GM12878 (cell line): Measurements from ENCODE around the gene PDCL3.

Experiments used
- JUNB ChIP-seq: IDR thresholded peaks from 2 replicates; pipeline ENCODE4 v1.6.1; 2016; ENCODE audit warnings: antibody characterized with exemption, mild to moderate bottlenecking
- SP1 ChIP-seq: IDR thresholded peaks from one replicate; pipeline ENCODE4 v1.6.1; 2011; ENCODE audit warnings: low read depth, low read length

- no peak for TF ChIP-seq JUNB
- TF ChIP-seq SP1, result no peak
Measured at GRCh38 chr2:100517556-100517955, 45.2 kb upstream of the PDCL3 start.
